BLaER1 treated with 17β-estradiol and CSF1 and Interleukin-3, amounts not matched to agents 10 nM and 100 nM (cell line): ENCODE data around the gene GAR1.
"Not testable (repeated sequence)": the region's sequence is repeated elsewhere in the genome, so short reads cannot be mapped to it uniquely, and the experiment has no call there.

ENCODE experiments used
- H3K27ac ChIP-seq, 11 experiments: shearing (Covaris generic); formaldehyde crosslinking; 2 replicates each; pipeline ENCODE4 v1.8.1; 2022
- H3K27me3 ChIP-seq, 11 experiments: shearing (Covaris generic); formaldehyde crosslinking; 2 replicates each; pipeline ENCODE4 v1.8.1; 2022
- H3K36me3 ChIP-seq, 11 experiments: shearing (Covaris generic); formaldehyde crosslinking; 2 replicates each; pipeline ENCODE4 v1.8.1; 2022
- H3K4me1 ChIP-seq, 10 experiments: shearing (Covaris generic); formaldehyde crosslinking; 2 replicates each; pipeline ENCODE4 v1.8.1; 2022
- H3K4me2 ChIP-seq, 11 experiments: shearing (Covaris generic); formaldehyde crosslinking; 2 replicates each; pipeline ENCODE4 v1.8.1; 2022
- H3K4me3 ChIP-seq, 10 experiments: shearing (Covaris generic); formaldehyde crosslinking; 2 replicates each; pipeline ENCODE4 v1.8.1; 2022
- H3K9ac ChIP-seq, 11 experiments: shearing (Covaris generic); formaldehyde crosslinking; 2 replicates each; pipeline ENCODE4 v1.8.1; 2022
- H3K9me3 ChIP-seq, 11 experiments: shearing (Covaris generic); formaldehyde crosslinking; replicated peaks in 1 of 11; 2 replicates each; pipeline ENCODE4 v1.8.1; 2022
- H4K20me1 ChIP-seq, 11 experiments: shearing (Covaris generic); formaldehyde crosslinking; 2 replicates each; pipeline ENCODE4 v1.8.1; 2022
- Cebpa-rat ChIP-seq, 11 experiments: shearing (Covaris generic); IDR thresholded peaks; 2 replicates each; pipeline ENCODE4 v1.8.1; 2022

GAR1 gene

DNA sequence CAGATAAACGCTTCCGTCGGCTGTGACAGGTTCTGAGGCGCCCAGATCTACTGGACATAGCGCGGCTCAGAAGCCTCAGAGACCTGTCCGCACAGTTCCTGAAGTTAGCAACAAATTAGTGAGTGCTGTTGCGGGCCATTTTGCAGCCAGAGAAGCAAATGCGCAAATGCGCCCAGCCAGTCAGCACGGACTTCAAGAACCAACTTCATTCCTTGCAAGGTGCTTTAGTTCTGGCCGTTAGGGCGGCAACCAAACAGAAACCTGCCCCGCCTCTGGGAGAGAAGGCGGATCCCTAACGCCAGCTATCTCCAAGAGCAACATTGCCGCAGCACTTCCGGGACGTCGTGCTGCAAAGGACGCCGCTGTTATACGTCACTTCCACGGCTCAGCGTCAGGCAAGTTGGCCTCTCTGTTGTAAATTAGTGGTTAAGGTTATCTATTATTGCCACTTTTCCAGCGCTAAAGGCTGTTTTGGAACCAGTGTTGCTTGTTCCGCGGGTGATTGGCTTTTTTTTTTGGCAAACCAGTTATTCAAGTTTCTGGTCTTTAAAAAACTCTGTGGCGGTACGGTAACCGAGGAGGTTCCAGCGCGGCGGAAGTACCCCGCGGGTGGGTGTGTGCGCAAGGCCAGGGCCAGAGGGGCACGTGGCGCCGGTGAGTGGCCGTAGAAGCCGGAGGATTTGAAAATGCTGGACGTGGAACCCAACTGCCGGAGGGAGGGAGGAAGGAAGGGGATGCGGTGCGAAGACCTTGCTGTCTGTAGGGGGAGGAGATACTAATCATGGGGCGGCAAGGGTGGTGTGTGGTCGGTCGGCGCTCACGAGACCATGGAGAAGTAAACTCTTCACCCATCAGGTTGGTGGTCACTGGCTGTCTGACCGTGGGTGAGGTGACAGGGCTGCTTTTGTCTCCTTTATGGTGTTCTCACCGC, at the start of gene GAR1:
GAR1 (plus strand) TSS at position 612 of the 931 bp plus-strand sequence. CDS start 403 bp downstream, outside the sequence.
- peak within 1 kb of the TSS; percentile 76 to 93 (median 86) for H3K4me3 ChIP-seq
- no peaks in the 10 kb centered on the region for H3K27me3 ChIP-seq
- H3K4me2 ChIP-seq = peak within 1 kb of the TSS; percentile 78 to 93 (median 85)
- peaks cover 22 to 27% (median 24%) of the 10 kb centered on the region in 10 experiments for H3K4me1 ChIP-seq
- H3K36me3 ChIP-seq = peaks cover 17 to 34% (median 30%) of the 10 kb centered on the region in 11 experiments
- peaks cover 0 to 36% (median 5%) of the 10 kb centered on the region in 11 experiments; a peak in 10 of 22 replicates for H4K20me1 ChIP-seq
- no peak for TF ChIP-seq Cebpa-rat (IDR thresholded peaks at IDR 0.05)
- peak within 1 kb of the TSS; percentile 79 to 90 (median 87) for H3K9ac ChIP-seq
- H3K9me3 ChIP-seq = no peaks in the 10 kb centered on the region
- H3K27ac ChIP-seq = peak within 1 kb of the TSS; percentile 72 to 92 (median 89)

DNA sequence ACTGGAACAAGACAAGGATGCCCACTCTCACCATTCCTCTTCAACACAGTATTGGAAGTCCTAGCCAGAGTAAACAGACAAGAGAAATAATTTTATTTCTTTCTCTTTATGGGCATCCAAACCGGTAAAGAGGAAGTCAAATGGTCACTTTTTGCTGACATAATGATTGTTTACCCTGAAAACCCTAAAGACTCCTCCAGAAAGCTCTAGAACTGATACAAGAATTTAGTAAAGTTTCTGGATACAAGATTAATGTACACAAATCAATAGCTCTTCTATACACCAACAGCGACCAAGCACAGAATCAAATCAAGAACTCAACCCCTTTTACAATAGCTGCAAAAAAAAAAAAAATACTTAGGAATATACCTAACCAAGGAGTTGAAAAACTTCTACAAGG, 33.5 kb upstream of the GAR1 start:
- H3K4me3 ChIP-seq, H3K9me3 ChIP-seq, H3K9ac ChIP-seq, H3K4me2 ChIP-seq, H4K20me1 ChIP-seq, H3K27ac ChIP-seq, H3K27me3 ChIP-seq, H3K4me1 ChIP-seq, H3K36me3 ChIP-seq: not testable (repeated sequence)

DNA sequence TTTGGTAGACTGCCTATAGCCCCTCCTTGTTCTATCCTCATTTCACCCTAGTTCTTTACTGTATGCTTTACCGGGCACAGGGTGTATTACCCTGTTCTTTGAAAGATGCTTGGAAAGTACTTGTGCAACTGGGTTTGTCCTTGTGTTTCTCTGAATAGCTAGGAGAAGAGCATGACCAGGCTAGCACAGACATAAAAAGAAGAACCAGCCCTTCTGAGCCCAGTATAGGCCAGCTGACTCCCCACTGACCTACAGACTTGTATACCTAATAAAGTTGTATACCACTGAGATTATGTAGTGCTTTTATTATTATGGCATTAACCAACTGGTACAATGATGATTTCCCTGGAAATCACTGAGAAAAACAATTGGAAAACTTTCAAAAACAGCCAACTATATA, 28.7 kb upstream of the GAR1 start:
- H3K4me1 ChIP-seq = no peaks in the 10 kb centered on the region
- H4K20me1 ChIP-seq = no peaks in the 10 kb centered on the region
- no peak overlapping the region for H3K4me2 ChIP-seq
- no peak overlapping the region for H3K9ac ChIP-seq
- no peak overlapping the region for H3K4me3 ChIP-seq
- no peak overlapping the region for H3K27ac ChIP-seq
- H3K9me3 ChIP-seq = no peaks in the 10 kb centered on the region
- TF ChIP-seq Cebpa-rat (IDR thresholded peaks at IDR 0.05) = no peak
- H3K27me3 ChIP-seq = no peaks in the 10 kb centered on the region
- H3K36me3 ChIP-seq = no peaks in the 10 kb centered on the region

DNA sequence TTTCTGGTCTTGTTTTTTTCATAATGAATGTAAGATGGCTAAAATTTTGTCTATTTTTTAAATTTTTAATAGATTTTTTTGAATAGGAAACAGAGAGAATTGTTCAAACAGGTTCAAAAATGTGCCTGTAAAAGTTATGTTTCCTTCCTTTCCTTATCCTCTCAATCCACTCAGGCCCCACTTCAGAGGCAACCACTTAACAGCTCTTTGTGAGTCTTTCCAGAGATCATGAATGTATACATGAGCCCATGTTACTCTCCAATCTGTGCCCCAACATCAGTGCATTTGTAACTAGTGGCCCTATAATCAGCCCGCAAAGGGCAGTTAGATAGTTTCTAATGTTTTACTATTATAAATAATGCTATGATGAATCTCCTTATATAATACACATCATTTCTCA, 27.8 kb upstream of the GAR1 start:
- no peak for TF ChIP-seq Cebpa-rat (IDR thresholded peaks at IDR 0.05)
- no peak overlapping the region for H3K9ac ChIP-seq
- H3K27ac ChIP-seq = no peak overlapping the region
- no peak overlapping the region for H3K4me3 ChIP-seq
- H4K20me1 ChIP-seq = no peaks in the 10 kb centered on the region
- no peaks in the 10 kb centered on the region for H3K27me3 ChIP-seq
- no peaks in the 10 kb centered on the region for H3K4me1 ChIP-seq
- no peak overlapping the region for H3K4me2 ChIP-seq
- no peaks in the 10 kb centered on the region for H3K36me3 ChIP-seq
- no peaks in the 10 kb centered on the region for H3K9me3 ChIP-seq

DNA sequence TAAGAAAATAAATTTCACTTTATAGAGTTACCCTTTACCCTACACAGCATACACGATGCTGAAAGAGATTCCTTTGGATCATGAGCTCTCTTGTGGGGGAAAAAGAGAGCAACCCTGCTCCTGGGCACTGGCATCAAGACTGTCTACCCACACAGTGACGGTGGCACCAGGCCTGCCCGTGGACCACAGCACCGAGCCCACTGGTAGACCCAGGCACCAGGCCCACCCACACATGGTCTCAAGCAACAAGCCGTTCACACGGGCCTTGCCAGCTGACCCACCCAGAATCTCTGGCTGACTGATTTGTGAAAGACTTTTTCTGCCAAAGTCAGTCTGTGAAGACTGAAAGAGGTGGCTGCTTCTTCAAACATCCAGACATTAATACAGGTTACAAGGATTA, 20.5 kb upstream of the GAR1 start:
- H3K4me1 ChIP-seq = no peaks in the 10 kb centered on the region
- no peak overlapping the region for H3K4me3 ChIP-seq
- H3K36me3 ChIP-seq = no peaks in the 10 kb centered on the region
- no peak for TF ChIP-seq Cebpa-rat (IDR thresholded peaks at IDR 0.05)
- no peak overlapping the region for H3K27ac ChIP-seq
- H3K9ac ChIP-seq = no peak overlapping the region
- no peaks in the 10 kb centered on the region for H3K27me3 ChIP-seq
- no peak overlapping the region for H3K4me2 ChIP-seq
- H4K20me1 ChIP-seq = no peaks in the 10 kb centered on the region
- peaks cover 19 to 43% (median 27%) of the 10 kb centered on the region in 11 experiments; a peak in 21 of 22 replicates for H3K9me3 ChIP-seq

DNA sequence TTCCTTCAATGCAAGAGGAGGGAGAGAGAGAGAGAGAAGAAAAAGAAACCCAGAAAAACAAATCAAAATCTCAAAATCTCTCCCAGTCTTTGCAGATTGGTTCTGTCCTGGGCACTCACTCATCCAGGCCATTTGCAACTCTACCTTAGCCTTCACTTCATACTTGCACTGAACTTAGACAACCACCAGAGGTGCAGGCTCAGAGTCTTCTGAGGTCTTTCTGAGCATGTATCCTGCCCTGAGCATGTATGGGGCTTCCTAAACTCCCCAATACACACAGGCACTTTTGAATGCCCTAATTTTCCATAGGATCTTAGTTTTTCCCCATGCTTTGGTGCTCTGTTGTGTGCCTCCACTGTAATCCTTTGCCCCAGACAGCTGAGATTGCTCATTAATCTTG, 16.7 kb upstream of the GAR1 start:
- Histone ChIP-seq H3K9me3 (peaks cover 19 to 38% (median 26%) of the 10 kb centered on the region in 11 experiments; a peak in 21 of 22 replicates), H3K9ac (no peak overlapping the region), H3K4me2 (no peak overlapping the region), H3K4me3 (no peak overlapping the region), H3K27me3 (no peaks in the 10 kb centered on the region), H3K4me1 (0 out of 20 replicates have a peak, but pooled peaks cover 0 to 4% (median 0%) of the 10 kb centered on the region in 10 experiments), H3K36me3 (no peaks in the 10 kb centered on the region), H3K27ac (no peak overlapping the region), H4K20me1 (no peaks in the 10 kb centered on the region)
- TF ChIP-seq Cebpa-rat (IDR thresholded peaks at IDR 0.05) = no peak

DNA sequence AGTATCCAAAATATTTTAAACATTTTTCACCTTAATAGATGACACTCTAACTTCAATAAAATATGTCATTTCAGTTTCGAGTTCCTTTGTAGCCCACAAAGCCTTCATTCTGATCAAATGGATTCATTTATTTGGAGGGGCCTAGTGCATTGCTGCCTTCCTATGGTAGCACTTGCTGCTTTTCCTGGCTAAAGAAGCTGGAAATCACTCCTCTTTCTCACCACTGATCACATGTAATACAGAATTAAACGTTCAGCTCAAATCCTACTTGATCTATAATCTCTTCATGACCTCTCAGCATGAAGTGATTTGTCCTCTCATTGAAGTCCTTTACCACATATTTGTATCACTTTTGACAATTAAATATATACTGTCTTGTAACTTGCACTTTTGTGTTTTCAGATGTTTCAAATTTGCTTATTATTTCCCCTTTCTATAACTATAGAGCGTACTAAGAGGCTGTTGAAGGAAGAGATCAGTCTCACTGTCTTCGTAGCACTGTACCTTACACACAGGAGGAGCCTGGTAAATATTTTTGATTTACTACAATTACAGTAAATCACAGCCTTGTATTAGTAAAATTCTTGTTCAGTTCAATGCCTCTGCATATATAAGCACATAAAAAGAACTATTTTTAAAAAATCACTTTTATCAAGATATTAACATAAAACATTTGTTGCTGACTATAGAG, 14.3 kb upstream of the GAR1 start:
- Histone ChIP-seq H3K27me3 (no peaks in the 10 kb centered on the region), H3K4me2 (no peak overlapping the region), H3K36me3 (no peaks in the 10 kb centered on the region), H3K9ac (no peak overlapping the region), H3K9me3 (peaks cover 5 to 16% (median 10%) of the 10 kb centered on the region in 11 experiments; a peak in 20 of 22 replicates), H4K20me1 (no peaks in the 10 kb centered on the region), H3K27ac (no peak overlapping the region), H3K4me1 (peaks cover 0 to 4% (median 0%) of the 10 kb centered on the region in 10 experiments; a peak in 1 of 20 replicates), H3K4me3 (no peak overlapping the region)
- TF ChIP-seq Cebpa-rat (IDR thresholded peaks at IDR 0.05) = no peak

DNA sequence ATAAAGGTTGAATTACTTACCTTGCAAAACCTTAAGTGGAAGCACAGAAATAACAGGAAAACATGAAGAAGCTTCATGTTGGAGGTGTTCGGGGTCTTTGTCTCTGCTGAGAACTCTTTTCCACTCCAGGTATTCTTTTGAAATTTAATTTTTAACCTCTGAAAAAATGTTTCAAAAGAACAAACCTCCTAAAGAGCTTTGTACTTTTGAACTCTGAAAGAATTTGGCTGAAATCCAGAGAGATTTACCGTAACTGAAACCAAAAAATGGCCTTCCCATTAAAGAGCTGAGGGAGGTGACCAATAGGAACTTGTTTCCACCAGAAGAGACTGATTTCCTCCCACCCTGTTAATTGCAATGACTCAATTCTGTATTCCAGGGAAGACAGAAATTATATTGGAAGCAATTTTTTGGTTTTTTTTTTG, 13.7 kb upstream of the GAR1 start, which contains the start of gene CFI:
CFI (minus strand) TSS at position 105 of the 425 bp plus-strand sequence; CDS start at position 77, 28 bp downstream.
- H3K4me3 ChIP-seq = no peak within 1 kb of the TSS
- peak within 1 kb of the TSS in 1 of 11 experiments; percentile 46; a peak in 3 of 22 replicates for H3K4me2 ChIP-seq
- no peaks in the 10 kb centered on the region for H3K36me3 ChIP-seq
- H4K20me1 ChIP-seq = no peaks in the 10 kb centered on the region
- peaks cover 0 to 9% (median 4%) of the 10 kb centered on the region in 11 experiments; a peak in 8 of 22 replicates for H3K9me3 ChIP-seq
- peaks cover 0 to 4% (median 0%) of the 10 kb centered on the region in 10 experiments; a peak in 1 of 20 replicates for H3K4me1 ChIP-seq
- no peak within 1 kb of the TSS for H3K27ac ChIP-seq
- H3K9ac ChIP-seq = no peak within 1 kb of the TSS
- no peak for TF ChIP-seq Cebpa-rat (IDR thresholded peaks at IDR 0.05)
- H3K27me3 ChIP-seq = no peaks in the 10 kb centered on the region

DNA sequence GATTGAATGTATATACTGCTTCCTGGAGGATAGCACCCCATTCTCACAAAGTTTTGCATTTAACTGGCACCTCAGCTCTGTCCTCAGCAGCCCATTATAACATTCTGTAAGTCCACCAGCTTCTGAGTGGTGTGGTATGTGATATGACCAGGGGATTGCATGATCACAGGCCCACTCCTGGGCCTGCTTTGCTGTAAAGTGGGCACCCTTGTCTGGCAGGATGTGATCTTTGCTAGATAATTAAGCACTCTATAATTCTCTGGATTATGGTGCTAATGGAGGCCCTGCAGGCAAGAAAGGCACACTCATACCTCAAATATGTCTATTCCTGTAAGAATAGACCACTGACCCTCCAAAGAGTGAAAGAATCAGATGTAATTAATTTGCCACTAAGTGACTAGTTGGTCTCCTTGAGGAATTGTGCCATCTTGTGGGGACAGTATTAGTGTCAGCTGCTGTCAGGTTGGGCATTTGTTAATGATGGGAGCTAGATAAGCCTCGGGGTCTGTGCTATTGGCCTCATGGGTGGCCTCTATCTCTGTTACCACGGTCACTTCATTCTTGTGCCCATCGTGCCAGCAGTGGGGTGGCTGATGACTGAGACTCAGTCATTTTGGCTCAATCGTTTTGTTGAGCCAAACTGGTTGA, 11.5 kb upstream of the GAR1 start:
- no peaks in the 10 kb centered on the region for H3K36me3 ChIP-seq
- H3K9me3 ChIP-seq = no peaks in the 10 kb centered on the region
- no peak overlapping the region for H3K27ac ChIP-seq
- no peak overlapping the region for H3K4me2 ChIP-seq
- H3K4me1 ChIP-seq = peaks cover 0 to 4% (median 0%) of the 10 kb centered on the region in 10 experiments; a peak in 1 of 20 replicates
- no peak for TF ChIP-seq Cebpa-rat (IDR thresholded peaks at IDR 0.05)
- H4K20me1 ChIP-seq = no peaks in the 10 kb centered on the region
- no peak overlapping the region for H3K4me3 ChIP-seq
- H3K9ac ChIP-seq = no peak overlapping the region
- H3K27me3 ChIP-seq = no peaks in the 10 kb centered on the region
